ENCODE measurements around the gene MARK1.

Gene MARK1

DNA sequence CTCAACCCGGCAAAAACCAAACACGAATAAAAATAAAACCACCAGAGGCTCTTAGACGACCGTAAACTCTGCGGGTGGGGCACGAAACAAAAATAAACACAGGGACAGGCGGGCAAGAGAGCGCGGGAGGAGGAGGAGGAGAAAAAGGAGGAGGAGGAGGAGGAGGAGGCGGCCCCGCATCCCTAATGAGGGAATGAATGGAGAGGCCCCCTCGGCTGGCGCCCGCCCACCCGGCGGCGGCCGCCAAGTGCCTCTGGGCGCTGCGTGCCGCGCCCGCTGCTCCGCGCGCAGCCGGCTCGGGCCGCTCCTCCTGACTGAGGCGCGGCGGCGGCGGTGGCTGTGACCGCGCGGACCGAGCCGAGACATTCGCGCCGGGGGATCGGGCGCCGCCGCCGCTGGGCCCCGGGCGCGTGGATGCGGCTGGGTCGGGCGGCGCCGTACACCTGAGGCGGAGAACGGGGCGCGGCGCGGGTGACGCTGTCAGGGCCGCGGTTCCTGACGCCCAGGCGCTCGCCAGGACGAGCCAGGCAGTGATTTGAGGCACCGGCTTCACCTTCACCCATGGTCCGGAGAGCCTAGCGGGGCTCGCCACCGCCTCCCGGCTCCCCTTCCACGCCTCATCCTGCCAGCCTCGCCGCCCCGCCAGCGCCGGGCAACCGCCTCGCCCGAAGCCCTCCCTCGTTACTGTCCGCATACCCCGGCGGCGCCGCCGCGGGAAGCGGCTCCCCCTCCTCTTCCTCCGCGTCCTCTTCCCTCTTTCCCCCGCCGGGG is at the start of gene MARK1:
MARK1 (plus strand) TSS at position 229 of the 771 bp plus-strand sequence. CDS start 687 bp downstream, outside the sequence.
- no peak for DNase-seq (ENCODE audit: low read depth, low spot score)

DNA sequence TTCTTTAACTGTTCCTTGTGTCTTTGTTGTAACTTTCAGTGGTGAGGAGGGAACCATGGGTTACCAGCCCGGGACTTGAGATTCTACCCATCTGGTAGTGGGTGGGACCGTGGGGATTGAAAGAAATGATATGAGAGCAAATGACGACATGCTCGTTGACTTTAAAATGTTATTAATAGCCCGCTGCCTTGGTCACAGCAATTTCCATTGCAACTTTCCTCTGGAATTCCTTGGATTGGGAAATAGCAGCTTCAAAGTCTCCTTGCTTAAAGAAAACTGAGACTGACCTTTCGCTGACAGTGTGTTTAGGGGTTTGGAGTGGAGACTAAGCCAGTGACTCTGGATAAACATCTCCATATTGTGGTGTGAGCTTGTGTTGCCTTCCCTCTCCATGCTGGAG is 44.2 kb upstream of the MARK1 start:
- no peak for DNase-seq (ENCODE audit: low read depth, low spot score)

DNA sequence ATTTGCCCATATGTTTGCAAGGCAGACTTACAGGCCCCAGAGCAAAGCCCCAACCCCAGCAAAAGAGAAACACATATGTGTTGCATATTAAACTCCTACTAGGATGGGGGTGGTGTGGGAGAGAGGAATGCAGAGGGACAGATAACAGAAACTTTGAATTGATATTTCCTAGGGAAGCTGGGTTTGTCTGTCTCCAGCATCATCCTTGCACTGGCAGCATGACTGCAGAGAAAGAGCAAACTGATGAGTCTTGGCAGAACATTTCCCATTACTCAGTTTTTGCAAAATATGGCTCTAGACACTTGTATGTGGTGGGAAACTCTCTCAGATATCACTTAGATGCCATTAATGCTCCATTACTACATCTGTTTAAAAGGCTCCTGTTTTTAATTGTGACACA is 43.8 kb upstream of the MARK1 start:
- DNase-seq (ENCODE audit: low read depth, low spot score) = no peak

- no peak for DNase-seq (ENCODE audit: low read depth, low spot score)
Measured at GRCh38 chr1:220485131-220485530, 42.8 kb upstream of the MARK1 start.

GRCh38 chr1:220485791-220486190 is 42.1 kb upstream of the MARK1 start:
- DNase-seq (ENCODE audit: low read depth, low spot score) = no peak

- no peak for DNase-seq (ENCODE audit: low read depth, low spot score)
Measured at GRCh38 chr1:220487297-220487820, 40.6 kb upstream of the MARK1 start.

- no peak for DNase-seq (ENCODE audit: low read depth, low spot score)
Measured at GRCh38 chr1:220491891-220492290, 36.0 kb upstream of the MARK1 start.

DNA sequence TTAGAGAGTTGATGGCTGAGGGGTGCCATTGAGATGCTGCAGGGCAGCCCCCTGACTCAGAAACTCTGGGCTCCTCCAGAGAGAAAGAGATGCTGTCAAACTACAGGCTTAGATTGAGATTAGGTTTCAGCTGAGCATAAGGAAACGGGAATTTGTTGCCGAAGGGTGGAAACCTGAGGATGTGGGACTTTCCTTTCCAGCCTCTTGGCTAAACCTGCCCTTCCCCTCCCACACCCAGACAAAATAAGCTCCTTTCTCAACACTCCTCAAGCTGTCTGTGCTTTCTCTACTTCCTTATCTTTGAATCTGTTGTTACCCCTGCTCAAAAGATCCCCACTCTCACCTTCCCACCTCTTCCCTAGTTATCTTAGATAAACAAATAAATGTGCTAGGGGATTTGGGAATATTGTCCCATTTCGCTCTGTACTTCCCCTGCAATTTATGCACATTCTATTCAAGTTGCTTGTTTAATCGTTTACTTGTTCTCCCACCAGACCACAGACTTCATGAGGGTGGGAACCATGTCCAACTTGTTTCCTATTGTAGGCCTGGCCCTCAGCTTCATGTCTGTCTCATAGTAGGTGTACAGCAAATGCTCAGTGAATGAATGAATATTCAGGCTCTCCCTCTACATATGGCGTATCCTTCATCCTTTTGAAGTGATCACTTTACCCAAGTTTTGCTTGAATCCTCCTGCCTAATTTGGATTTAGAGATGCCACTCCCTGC is 30.6 kb upstream of the MARK1 start:
- no peak for DNase-seq (ENCODE audit: low read depth, low spot score)

DNA sequence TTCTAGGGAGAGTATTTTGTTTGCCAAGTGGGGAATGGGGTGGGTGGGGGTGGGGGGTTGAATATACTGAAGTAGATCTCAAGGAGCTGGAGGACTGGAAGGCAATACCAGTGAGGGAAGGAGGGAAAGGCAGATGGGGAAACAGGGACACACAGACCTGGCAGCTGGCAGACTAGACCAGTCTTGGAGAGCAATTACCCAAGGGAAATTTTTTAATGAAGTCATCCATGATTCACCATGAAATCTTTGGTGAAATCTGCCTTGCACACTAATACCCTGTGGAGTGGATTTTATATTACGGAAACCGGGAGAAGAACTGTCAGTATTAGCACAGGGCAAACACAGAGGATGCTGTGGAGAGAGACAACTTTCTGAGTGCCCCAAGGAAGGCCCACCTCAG is 29.7 kb upstream of the MARK1 start:
- no peak for DNase-seq (ENCODE audit: low read depth, low spot score)

DNA sequence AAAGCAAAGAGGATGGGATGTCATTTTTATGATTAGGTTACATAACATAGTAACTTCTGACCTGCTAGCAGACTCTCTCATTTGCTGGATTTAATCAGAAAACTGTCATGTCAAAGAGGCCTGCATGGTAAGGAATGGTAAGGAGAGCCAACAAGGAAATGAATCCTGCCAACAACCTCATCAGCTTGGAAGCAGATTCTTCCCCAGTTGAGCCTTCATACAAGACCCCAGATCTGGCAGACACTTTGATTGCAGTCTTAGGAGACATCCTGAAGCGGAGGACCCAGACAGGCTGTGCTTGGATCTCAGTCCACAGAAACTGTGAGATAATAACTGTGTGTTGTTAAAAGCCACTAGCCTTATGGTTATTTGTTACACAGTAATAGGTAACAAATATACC is 27.6 kb upstream of the MARK1 start:
- no peak for DNase-seq (ENCODE audit: low read depth, low spot score)

DNA sequence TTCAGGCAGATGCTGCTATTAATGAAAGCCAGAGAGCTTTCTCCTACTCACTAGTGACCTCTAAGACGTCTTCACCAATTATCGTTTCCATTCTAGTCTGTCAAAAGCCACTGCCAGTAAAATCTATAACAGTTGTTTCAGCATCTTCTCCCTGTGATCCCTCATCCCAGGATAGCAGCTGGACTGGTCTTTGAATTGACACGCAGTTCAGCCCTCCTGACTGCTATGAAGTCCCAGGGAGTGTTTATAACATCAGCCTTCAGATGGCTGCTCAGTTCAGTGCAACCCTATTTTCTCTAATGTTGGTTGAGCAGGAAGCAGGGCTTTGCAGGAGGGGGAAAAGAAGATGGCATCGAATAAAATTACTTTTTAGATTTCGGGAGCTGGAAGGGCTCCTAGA is 23.6 kb upstream of the MARK1 start:
- no peak for DNase-seq (ENCODE audit: low read depth, low spot score)

DNA sequence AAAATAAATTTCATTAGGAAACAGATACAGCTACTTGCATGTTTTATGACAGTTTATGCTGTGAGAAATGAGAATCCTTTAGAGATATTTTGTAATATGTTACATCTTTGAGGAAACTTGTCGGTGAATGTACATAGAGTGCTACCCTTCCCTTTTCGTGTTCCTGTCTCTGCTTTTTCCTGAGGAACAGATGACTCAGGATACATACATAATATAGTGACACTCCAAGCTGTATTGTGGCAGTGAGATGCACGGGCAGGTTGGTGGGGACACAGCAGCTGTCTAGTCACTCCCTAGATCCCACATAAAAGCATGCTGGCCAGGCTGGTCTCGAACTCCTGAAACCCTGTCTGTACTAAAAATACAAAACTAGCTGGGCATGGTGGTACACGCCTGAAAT is 20.9 kb upstream of the MARK1 start:
- no peak for DNase-seq (ENCODE audit: low read depth, low spot score)

DNA sequence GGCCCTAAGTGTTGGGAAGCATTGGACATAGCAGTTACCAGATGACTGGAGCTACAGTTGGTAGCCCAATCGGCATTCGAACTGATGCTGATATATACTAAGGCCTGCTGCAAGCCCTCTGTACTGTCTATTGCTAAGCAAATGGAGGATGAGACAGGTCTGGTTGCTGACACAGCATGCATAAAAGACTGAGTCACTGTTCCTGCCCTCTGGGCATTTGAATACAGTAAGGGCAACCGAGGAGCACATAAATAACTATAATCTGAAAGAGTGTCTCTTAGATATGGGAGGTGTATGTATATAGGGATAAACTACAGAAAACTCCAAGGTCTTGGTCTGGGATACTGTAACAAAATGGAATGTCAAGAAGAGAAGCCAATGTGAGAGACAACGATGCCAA is 16.8 kb upstream of the MARK1 start:
- DNase-seq (ENCODE audit: low read depth, low spot score) = no peak

DNA sequence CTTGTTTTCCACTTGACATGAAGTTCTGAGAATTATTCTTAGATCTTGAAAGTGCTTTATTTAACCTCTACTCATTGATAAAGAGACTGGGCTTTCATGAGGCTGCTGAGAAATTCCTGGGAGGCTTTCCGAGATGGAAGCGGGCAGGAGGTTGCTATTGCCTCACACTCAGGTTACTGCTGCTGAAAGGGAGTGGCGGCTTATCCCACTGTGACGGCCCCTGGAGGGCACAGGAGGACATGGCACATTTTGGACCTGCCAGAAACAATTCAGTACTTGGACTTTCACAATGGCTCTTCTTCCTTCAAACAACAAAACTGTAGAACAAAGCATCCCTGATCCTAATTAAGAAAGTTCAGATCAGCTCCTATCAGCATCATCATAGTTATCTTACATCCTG is 16.2 kb upstream of the MARK1 start:
- DNase-seq (ENCODE audit: low read depth, low spot score) = no peak

GRCh38 chr1:220513834-220514233 is 14.1 kb upstream of the MARK1 start:
- no peak for DNase-seq (ENCODE audit: low read depth, low spot score)

- DNase-seq (ENCODE audit: low read depth, low spot score) = no peak
Measured at GRCh38 chr1:220514256-220514655, 13.7 kb upstream of the MARK1 start.

- no peak for DNase-seq (ENCODE audit: low read depth, low spot score)
Measured at GRCh38 chr1:220516014-220516721, 11.8 kb upstream of the MARK1 start.

DNA sequence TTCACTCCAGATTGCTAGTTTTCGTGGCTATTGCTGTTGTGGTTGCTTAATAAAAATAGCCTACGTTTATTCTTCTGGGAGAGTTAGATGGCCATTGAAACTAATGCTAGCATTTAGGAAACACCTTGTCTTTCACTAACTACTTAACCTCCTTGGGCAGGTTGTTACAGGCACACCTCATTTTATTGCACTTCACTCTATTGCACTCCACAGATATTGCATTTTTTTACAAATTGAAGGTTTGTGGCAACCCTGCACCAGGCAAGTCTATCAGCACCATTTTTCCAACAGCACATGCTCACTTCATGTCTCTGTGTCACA is 11.3 kb upstream of the MARK1 start:
- DNase-seq (ENCODE audit: low read depth, low spot score) = no peak

GRCh38 chr1:220521778-220522177 is 6.2 kb upstream of the MARK1 start:
- no peak for DNase-seq (ENCODE audit: low read depth, low spot score)

- DNase-seq (ENCODE audit: low read depth, low spot score) = no peak
Measured at GRCh38 chr1:220526294-220526693, 1.6 kb upstream of the MARK1 start.

- DNase-seq (ENCODE audit: low read depth, low spot score) = no peak
Measured at GRCh38 chr1:220527279-220527907, 543 bp upstream of the MARK1 start.
